ENCODE results near the gene PCDH15.
"Not testable (repeated sequence)": the region's sequence is repeated elsewhere in the genome, so short reads cannot be mapped to it uniquely, and the experiment has no call there.

Gene PCDH15

DNA sequence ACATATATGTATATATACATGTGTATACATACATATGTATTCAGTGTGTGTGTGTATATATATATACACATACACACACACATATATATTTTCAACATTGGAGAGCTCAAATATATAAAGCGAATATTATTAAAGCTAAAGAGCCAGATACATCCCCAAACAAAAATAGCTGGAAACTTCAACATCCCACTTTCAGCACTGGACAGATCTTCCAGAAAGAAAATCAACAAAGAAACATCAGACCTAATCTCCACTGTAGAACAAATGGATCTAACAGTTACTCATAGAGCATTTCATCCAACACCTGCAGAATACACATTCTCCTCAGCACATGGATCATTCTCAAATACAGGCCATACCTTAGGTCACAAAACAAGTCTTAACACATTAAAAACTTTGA, 799.0 kb downstream of the PCDH15 start:
- no peak for DNase-seq (ENCODE audit: low read depth in 4 of 4, low spot score in 1 of 4)

DNA sequence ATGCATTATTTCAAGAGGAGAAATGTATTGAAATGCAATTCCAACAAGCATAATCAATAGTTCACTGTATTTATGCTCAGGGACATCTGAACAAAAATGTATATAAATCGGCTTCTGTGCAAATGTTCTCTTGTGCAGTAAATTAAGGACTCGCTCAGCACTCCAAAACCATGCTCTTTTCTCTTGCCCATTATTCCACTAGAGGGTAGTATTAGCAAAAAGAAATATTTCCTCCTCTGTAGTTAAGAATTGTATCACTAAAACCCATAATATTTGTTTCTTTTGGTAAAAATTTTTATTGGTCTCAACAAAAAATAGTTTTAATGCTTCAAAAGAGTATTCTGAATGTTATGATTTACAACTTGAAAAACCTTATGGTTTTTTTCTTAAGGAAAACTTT, 803.1 kb downstream of the PCDH15 start:
- DNase-seq (ENCODE audit: low read depth in 4 of 4, low spot score in 1 of 4) = no peak

DNA sequence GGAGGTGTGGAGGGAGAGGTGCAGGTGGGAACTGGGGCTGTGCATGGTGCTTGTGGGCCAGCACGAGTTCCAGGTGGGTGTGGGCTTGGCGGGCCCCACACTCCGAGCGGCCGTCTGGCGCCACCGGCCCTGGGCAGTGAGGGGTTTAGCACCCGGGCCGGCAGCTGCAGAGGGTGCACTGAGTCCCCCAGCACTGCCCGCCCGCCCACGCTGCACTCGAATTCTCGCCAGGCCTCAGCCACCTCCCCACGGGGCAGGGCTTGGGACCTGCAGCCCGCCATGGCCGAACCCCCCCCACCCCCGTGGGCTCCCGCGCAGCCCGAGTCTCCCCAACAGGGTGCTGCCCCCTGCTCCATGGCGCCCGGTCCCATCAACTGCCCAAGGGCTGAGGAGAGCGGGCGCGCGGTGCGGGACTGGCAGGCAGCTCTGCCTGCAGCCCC, 810.2 kb downstream of the PCDH15 start:
- DNase-seq (ENCODE audit: low read depth in 4 of 4, low spot score in 1 of 4) = no peak

DNA sequence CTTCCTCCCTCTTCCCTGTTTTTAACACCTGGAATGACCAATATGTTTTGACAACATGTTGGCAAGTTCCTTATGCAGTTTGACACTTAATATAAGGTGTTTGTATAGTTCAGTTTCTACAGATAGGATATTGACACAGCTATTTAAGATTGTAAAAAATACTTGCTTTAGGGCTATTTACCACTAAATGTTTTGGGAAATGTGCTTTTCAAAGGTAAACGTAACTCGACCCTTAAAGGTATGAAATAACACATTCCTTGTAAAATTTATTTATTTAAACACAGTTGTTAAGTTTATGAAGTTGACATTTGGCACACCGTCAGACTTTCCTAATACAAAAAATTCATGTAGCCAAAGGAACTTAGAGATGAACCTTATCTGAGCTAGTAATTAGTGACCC, 817.6 kb downstream of the PCDH15 start:
- no peak for DNase-seq (ENCODE audit: low read depth in 4 of 4, low spot score in 1 of 4)

DNA sequence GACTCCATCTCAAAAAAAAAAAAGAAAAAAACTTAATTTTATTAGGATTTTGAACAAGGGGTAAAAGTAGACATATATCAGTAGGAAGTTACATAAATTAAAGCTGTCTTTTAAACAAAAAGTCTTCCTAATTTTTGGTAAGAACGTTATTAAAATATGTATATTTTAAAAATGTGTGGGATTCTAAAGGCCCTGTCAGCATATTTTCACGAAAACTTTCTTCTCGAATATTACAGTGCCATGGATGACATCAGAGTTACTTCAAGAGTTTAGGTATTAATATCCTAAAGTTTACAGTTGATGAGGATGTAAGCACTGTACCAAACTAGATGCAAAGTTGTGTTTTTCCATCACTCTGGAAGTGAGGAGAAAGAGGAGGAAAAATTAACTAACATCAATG, 820.8 kb downstream of the PCDH15 start:
- no peak for DNase-seq (ENCODE audit: low read depth in 4 of 4, low spot score in 1 of 4)

DNA sequence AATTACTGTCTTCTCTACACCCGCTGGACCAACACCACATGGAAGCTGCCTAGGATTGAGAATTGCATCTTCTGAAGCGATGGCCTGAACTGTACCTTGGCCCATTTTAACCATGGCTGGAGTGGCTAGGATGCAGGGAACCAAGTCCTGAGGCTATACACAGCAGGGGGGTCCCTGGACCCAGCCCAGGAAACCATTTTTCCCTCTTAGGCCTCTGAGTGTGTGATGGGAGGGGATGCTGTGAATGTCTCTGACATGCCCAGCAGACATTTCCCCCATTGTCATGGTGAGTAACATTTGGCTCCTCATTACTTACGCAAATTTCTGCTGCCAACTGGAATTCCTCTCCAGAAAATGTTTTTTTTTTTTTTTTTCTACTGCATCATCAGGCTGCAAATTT, 822.7 kb downstream of the PCDH15 start:
- no peak for DNase-seq (ENCODE audit: low read depth in 4 of 4, low spot score in 1 of 4)

DNA sequence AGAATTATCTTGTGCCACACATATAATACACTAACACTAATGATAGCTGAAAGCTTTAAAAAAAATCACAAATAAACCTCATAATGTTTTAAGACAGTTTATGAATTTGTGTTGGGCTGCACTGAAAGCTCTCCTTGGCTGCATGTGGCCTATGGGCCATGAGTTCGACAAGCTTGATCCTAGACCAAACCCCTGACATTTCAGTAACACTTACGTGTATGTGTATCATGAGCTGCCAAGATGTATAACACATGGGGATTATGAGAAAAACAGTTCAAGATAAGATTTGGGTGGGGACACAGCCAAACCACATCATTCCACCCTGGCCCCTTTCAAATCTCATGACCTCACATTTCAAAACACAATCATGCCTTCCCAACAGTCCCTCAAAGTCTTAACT, 823.8 kb downstream of the PCDH15 start:
- no peak for DNase-seq (ENCODE audit: low read depth in 4 of 4, low spot score in 1 of 4)

DNA sequence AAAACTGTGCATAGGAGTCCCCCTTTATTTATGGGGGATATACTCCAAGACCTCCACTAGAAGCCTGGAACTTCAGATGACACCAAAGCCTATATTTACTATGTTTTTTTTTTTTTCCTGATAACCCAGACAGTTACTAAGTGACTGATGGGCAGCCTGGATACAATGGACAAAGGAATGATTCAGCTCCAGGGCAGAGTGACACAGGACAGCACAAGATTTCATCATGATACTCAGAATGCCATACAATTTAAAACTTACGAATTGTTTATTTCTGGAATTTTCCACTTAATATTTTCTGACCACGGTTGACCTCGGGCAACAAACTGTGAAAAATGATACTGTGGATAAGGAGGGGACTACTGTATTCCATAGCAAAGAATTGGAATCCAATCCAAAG, 843.6 kb downstream of the PCDH15 start:
- no peak for DNase-seq (ENCODE audit: low read depth in 4 of 4, low spot score in 1 of 4)

DNA sequence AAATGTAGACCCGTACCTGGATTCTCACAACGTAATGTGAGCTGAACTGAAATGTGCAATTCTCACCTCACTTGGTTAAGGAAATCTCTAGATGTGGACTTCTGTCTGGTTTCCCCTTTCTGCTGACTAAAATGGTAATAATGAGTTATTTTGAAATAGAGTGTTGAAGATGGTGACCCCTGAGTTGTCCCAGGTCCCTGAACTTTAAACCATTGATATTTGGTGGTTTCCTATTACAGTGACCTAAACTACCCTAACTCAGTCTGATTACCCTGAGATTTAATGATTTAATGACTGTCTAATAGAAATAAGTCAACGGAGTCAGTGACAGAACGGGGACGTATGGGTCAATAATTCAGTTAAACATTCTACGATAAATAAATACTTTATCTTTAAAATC, 845.9 kb downstream of the PCDH15 start:
- no peak for DNase-seq (ENCODE audit: low read depth in 4 of 4, low spot score in 1 of 4)

DNA sequence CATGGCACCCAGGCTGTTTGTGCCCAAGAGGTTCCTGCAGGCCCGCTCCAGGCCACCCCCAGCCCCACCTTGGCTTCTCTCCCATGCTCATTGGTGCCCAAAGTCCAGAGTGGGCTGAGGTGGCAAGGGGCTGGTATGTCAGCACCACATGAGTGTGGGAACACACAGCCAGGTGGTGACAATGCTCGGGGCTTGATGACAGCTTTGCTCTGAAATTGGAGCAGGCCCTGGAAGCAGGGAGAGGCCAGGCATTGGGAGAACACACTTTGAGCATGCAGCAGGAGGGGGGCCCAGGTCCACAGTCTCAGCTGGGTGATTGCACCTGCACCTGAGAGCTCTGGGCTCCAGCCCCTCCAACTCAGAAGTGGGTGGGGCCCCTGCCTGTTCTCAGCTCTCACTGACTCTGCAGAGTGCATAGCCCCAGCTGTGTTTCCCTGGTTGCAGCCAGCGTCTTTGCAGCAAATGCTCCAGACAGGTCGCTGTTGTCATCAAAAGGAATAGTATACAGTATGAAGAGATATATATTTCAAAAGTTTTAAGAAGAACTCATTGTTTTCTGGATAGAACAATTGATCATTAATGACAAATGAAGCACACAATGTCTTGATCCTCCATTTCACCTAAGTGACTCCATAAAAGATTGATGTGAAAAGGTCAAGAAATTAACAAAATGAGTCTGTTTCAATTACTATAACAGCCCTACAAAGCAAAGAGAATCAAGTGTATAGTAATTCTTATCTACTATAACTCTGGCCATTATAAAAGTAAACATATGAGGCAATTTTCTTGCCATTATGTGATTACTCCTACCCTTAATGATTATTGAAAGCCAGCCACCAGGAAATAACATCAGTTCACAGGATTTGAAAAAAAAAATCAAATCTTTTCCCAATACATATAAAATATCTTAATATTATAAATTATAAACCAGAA, 848.1 kb downstream of the PCDH15 start:
- no peak for DNase-seq (ENCODE audit: low read depth in 4 of 4, low spot score in 1 of 4)

DNA sequence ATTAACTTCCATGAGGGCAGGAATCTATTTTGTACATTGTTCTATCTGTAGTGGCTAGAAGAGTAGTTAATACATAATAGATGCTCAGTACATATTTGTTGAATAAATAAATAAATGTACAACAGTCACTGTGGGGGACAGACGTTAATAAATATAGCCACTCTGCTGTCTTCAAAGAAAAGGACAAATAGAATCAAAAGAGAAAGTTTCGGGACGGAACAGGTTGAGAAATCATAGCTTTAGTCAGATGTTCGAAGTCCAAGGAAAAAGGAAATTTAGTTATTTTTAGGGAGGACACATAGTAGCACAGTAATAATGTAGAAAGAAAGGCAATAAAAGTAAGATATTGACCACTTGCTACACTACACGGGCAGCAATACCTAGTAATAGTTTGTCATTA, 861.4 kb downstream of the PCDH15 start:
- DNase-seq (ENCODE audit: low read depth in 4 of 4, low spot score in 1 of 4) = no peak

DNA sequence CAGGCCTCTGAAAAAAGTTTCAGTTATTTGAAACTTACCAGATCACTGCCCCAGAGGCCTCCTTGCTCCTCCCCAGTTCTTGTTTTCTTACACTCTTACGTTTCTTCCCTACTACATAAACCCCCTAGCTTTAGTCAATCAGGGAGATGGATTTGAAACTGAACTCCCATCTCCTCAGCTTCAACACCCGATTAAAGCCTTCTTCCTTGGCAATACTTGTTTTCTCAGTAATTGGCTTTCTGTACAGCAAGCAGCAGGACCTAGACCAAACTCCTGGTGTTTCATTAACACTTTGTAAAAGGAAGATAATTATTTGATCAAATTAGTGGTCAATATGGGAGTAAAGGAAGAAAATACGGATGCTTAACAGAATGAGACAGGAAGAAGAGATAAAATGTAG, 870.4 kb downstream of the PCDH15 start:
- DNase-seq (ENCODE audit: low read depth in 4 of 4, low spot score in 1 of 4) = no peak

DNA sequence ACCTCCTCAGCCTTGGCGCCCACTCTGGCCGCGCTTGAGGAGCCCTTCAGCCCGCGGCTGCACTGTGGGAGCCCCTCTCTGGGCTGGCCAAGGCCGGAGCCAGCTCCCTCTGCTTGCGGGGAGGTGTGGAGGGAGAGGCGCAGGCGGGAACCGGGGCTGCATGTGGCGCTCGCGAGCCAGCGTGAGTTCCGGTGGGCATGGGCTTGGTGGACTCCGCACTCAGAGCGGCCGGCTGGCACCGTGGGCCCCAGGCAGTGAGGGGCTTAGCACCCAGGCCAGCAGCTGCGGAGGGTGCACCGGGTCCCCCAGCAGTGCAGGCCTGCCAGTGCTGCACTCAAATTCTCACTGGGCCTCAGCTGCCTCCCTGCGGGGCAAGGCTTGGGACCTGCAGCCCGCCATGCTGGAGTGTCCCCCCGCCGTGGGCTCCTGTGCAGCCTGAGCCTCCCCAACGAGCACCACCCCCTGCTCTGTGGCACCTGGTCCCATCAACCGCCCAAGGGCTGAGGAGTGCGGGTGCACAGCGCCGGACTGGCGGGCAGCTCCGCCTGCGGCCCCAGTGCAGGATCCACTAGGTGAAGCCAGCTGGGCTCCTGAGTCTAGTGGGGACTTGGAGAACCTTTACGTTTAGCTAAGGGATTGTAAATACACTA, 876.9 kb downstream of the PCDH15 start:
- not testable (repeated sequence) for DNase-seq (ENCODE audit: low read depth in 4 of 4, low spot score in 1 of 4)

DNA sequence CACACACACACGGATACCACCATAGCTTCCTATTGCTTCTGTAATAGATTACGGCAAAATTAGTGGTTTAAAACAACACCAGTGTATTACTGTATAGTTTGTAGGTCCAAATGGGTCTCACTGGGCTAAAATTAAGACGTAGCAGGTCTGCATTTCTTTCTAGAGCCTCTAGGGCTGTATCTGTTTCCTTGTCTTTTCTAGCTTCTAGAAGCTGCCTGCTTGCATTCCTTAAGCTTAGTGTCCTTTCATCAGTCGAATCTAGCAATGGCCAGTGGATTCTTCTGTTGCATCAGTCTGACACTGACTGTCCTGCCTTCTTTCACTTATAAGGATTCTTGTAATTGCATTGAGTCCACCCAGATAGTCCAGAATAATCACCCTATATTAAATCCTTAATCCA, 882.3 kb downstream of the PCDH15 start:
- DNase-seq (ENCODE audit: low read depth in 4 of 4, low spot score in 1 of 4) = no peak

DNA sequence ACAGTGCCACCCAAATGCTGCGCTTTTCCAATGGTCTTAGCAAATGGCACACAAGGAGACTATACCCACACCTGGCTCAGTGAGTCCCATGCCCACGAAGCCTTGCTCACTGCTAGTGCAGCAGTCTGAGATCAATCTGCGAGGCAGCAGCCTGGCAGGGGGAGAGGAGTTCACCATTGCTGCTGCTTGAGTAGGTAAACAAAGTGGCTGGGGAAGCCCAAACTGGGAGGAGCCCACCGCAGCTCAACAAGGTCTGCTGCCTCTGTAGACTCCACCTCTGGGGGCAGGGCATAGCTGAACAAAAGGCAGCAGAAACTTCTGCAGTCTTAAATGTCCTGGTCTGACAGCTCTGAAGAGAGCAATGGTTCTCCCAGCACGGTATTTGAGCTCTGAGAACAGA, 891.2 kb downstream of the PCDH15 start:
- no peak for DNase-seq (ENCODE audit: low read depth in 4 of 4, low spot score in 1 of 4)

DNA sequence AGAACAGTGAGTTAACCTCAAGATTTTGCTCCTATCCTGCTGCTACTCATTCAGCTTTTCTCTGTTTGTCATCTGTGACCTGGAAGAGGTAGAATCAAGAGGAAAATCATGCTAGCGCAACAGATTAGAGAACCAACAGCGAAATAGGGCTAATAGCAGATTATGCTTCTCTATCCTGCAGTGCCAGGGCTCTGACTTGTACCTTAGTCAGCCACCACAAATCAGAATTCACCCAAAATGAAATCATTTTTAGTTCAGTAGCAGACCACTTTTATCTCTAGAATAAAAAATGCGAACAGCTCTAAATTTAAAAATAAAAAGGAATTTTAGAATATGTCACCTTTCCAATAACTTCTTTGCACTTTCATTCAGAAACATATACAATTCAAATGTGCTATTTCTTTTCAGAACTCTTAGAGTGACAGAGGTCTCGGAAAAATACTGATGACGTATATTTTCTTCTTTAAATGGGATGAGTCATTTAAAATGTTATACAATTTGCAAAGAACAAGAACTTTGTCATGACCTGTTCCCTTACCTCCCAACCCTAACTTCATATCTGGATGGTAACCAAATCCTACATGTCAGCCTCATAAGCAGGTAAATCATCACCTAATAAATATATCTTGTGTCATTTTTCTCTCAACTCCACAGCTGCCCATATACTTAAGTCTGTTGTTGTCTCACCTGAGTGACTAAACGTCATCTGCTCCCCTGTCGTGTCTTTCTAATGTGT, 896.4 kb downstream of the PCDH15 start:
- DNase-seq (ENCODE audit: low read depth in 4 of 4, low spot score in 1 of 4) = no peak

DNA sequence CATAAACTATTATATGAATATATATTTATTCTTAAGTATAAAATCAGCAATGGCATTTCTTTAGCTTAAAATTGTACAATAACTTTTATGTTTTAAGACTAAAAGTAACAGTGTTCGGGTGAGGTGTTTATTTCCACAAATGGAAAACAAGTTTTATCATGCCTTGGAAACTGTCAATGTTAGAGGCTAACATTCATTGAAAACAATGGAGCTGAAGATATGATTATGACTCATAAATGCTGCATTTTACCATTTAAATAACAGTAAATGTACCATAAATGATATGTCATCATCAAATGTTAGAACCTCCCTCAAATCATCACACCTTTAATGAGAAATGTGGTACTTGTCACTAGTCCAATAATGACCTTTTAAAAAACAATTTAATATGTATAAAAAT, 897.3 kb downstream of the PCDH15 start:
- DNase-seq (ENCODE audit: low read depth in 4 of 4, low spot score in 1 of 4) = no peak

DNA sequence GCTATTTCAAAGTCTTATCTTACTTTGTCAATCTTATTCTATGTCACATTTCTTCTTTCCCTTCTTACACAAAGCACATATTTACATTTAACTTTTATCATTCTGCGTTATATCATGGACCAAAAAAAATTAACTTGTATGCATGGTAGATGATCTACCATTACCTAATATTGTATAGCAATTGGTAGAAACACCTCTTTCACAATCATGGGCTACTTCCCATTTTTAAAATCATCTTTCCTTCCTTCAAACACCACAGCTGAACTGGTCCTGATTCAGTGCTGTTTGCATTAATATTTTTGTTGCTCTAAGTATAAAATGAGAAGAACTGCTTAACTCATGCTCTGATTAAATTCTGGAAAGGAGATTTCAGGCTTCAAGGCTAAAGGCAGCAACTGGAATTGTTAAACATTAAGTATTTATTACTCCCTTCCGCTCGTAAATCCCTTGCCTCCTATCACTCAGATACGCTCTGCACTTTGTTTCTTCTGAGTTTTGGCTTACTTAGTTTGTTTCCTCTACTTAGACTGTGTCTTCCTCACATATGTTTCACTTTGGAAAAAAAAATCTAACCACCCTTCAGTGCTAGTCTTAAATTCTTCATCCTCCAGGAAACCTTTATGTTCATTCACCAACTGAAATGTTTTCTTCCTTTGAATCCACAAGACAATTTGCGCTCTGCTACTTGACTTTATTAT, 901.4 kb downstream of the PCDH15 start:
- DNase-seq (ENCODE audit: low read depth in 4 of 4, low spot score in 1 of 4) = no peak

DNA sequence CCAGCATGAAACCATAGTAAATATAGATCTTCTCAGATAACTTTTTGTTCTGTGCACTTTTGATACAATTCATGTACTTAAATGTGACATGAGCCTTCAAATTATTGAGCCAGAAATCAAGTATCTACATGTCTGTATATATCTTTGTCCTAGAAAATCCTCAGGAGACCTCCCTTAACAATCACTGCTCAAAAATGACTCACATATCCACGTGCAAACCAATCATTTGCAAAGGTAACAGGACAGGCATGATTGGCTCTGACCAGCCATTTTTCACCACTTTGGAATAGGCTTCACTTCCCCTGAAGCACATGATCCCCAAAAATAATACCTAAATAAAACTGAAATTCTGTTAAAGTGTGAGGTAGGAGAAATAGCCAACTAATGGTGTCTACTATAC, 902.5 kb downstream of the PCDH15 start:
- no peak for DNase-seq (ENCODE audit: low read depth in 4 of 4, low spot score in 1 of 4)

DNA sequence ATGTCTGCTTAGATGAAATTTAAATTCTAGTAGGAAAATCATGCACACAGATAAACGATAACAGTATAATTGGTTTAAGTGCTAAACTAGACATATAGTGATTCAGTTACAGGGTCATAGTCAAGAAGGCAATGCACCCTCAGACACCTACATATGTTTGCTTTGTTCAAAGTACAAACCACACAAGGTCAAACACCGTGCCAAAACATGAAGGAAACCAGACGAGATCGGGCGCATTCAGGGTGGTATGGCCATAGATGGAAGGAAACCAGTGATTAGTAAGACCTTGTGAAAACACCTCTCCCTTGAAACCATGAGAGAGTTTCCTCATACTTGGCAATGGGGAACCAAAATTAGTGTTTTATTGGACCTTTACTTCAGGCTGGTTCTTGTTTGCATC, 906.9 kb downstream of the PCDH15 start:
- DNase-seq (ENCODE audit: low read depth in 4 of 4, low spot score in 1 of 4) = no peak

DNA sequence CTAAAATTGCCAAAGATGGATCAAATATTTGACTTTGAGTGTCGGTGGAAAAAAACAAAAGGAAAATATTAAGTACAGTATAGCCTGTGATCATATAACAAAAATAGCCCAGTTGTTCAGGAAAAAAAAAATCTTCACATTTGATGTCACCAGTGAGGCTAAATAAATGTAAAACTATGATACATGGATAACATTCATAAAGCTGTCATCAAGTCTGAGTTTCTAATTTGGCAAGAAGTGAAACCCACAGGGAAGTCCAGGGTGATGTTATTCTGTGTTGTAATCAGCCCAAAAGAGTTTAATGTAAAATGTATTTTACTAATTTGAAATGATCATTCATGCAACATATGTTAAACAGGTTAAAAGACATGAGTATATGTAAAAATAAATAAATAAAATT, 908.0 kb downstream of the PCDH15 start:
- no peak for DNase-seq (ENCODE audit: low read depth in 4 of 4, low spot score in 1 of 4)

All from stimulated activated CD4-positive, alpha-beta T cell treated with anti-CD3 and anti-CD28 coated beads, Interleukin-1b, Interleukin-23, amount 100 ng/mL, for 24 hours (primary cell).